OCI-LY7 (cell line): Measurements from ENCODE around the gene SRBD1.

ENCODE experiments used
- CTCF ChIP-seq: fragments of 200-600 bp; sonication (generic); conservative IDR thresholded peaks from 2 replicates; pipeline ENCODE4 v1.5.1; 2014; ENCODE audit warnings: mild to moderate bottlenecking, antibody characterized with exemption, low read length, moderate library complexity, mixed read lengths
- EZH2phosphoT487 ChIP-seq: fragments of 200-600 bp; sonication (generic); IDR thresholded peaks from 2 replicates; pipeline ENCODE4 v1.6.1; 2018; ENCODE audit warnings: low read depth, borderline replicate concordance, mild to moderate bottlenecking, mixed run types, antibody characterized with exemption, low read length, moderate library complexity, mixed read lengths

DNA sequence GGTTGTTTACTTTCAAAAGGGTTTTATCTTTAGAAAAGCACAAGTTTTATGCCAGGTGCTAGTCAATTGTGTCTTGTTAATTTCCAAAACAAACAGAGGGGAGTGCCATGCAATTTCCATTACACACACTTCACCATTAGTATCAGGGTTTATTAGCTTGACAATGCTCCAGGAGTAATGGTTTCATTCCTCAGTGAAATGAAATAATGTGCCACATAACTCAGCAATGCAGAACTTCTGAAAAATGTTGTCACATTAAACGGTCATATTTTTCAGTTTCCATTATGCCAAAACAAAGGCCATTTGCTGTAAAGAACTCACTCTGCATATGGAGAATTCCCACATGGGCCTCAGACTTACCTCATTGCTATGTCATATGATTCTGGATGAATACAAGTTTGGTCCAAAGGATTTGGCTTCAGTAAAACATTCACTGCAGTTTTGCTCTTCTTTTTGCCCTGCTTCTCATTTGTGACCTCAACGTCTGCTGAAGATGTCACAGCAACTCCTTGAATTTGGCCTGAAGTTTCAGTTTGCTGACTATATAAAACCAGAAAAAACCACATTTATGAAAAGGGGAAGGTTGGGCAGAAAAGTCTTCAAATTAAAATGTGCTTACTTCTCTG lies 198.2 kb downstream of the SRBD1 start:
- TF ChIP-seq CTCF (no peak), EZH2phosphoT487 (no peak)
